GM19395 (cell line): ENCODE measurements around the gene CATSPERD.
"Not testable (repeated sequence)": the region's sequence is repeated elsewhere in the genome, so short reads cannot be mapped to it uniquely, and the experiment has no call there.

Experiments used
- ATAC-seq: cut with Tn5 transposase; IDR thresholded peaks from one replicate; pipeline ENCODE4 v1.9.1; 2021; ENCODE audit warnings: mild to moderate bottlenecking, moderate library complexity; ENCODE audit not compliant: unreplicated experiment

The CATSPERD gene

DNA sequence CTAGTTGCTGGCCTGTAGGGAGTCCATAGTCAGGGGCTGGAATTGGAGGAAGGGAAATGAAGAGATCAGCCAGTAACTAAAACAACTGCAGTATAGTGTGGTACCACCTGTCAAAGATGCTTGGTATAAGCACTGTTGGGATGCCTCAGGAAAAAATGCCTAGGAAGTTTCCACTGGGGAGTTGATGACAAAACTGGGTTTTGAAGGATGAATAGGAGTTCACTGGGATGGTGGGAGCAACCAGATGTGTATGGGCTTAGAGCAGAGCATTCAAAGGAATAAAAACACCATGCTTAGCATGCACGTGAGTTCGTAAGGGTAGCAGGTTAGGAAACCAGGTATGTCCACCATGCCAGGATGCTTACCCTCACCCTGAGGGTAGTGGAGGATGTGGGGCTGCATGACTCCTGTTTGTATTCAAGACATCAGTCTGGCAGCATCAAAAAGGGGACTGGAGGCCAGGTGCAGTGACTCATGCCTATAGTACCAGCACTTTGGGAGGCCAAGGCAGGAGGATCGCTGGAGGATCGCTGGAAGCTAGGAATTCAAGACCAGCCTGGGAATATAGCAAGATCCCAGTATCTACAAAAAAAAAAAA lies 7.1 kb downstream of the CATSPERD start:
- no peak for ATAC-seq

DNA sequence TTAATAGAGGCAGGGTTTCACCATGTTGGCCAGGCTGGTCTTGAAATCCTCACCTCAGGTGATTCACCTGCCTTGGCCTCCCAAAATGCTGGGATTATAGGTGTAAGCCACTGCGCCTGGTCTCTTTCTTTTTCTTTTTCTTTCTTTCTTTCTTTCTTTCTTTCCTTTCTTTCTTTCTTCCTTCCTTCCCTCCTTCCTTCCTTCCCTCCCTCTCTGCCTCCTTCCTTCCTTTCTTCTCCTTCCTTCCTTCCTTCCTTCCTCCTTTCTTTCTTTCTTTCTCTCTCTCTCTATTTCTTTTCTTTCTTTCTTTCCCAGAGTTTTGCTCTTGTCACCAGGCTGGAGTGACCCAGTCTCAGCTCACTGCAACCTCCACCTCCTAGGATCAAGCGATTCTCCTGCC lies 12.7 kb downstream of the CATSPERD start:
- not testable (repeated sequence) for ATAC-seq

DNA sequence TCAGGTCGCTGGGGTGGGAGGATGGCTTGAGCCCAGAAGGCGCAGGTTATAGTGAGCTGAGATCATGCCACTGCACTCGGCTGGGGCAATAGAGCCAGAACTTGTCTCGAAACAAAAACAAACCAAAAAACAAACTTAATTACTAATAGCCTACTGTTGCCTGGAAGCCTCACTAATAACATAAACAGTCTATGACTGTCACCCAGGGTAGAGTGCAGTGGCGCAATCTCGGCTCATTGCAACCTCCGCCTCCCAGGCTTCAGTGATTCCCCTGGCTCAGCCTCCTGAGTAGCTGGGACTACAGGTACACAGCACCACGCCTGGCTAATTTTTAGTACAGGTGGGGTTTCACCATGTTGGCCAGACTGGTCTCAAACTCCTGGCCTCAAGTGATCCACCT lies 18.0 kb downstream of the CATSPERD start:
- ATAC-seq, result no peak

DNA sequence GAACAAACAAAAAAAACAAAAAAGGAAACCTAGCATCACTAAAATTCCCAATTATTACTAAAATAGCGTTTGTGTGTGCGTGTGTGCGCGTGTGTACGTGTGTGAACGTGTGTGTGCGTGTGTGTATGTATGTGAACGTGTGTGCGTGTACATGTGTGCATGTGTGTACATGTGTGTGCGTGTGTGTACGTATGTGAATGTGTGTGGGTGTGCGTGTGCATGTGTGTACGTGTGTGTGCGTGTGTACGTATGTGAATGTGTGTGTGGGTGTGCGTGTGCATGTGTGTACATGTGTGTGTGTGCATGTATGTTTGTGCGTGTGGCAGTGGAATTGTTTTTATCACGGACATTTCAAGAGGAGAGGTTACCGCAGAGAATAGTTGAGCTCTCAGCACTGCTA lies 21.6 kb downstream of the CATSPERD start:
- no peak for ATAC-seq

DNA sequence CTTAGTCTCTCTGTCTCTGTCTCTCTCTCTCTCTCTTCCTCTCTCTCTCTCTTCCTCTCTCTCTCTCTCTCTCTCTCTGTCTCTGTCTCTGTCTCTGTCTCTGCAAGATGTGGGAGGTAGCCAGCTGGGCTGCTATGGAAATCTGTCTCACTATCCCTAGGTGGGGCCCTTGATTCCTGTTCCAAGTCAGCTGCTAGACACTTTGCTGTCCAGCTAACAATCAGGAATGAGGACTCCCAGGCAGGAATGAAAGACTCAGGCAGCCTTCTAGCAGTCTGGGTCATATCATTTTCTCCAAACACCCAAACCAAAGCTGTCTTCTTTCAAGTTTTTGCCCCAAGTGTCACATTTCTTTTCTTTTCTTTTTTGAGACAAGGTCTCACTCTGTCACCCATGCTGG lies 23.2 kb downstream of the CATSPERD start:
- ATAC-seq, result no peak

DNA sequence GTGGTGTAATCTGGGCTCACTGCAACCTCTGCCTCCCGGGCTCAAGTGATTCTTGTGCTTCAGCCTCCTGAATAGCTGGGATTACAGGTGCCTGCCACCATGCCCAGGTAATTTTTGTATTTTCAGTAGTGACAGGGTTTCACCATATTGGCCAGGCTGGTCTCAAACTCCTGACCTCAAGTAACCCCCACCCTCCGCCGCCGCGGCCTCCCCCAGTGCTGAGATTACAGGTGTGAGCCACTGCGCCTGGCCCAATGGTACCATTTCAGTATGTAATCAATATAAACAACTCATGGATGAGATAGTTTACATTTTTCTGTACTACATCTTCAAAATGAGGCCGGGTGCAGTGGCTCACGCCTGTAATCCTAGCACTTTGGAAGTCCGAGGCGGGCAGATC lies 24.6 kb downstream of the CATSPERD start:
- ATAC-seq, result not testable (repeated sequence)

DNA sequence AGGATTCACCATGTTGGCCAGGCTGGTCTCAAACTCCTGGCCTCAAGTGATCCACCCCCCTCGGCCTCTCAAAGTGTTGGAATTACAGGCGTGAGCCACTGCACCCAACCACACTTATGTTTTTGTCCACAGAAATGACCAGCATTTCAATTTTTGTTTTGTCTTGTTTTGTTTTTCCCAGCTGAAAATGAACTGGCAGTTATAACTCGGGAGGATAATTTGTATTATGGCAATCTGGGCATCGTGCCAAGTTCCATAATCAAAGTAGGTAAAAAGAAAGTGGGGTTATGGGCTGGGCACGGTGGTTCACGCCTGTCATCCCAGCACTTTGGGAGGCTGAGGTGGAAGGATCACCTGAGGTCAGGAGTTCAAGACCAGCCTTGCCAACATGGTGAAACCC lies 28.5 kb downstream of the CATSPERD start:
- ATAC-seq, result not testable (repeated sequence)

DNA sequence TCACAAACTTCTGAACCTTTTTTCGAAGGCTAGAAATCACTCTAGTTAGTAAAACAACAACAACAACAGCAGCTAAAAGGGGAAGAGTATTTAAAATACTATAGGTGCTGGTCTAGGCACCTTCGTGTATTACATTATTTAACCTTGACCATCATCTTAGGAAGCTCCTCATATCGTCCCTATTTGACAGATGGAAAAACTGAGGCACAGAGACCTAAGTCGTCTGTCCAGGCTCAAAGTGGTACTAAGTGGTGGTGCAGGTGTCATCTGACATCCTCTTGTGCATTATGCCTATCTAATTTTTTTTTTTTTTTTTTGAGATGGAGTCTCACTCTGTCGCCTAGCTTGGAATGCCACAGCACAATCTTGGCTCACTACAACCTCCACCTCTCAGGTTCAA lies 29.1 kb downstream of the CATSPERD start:
- ATAC-seq, result no peak

DNA sequence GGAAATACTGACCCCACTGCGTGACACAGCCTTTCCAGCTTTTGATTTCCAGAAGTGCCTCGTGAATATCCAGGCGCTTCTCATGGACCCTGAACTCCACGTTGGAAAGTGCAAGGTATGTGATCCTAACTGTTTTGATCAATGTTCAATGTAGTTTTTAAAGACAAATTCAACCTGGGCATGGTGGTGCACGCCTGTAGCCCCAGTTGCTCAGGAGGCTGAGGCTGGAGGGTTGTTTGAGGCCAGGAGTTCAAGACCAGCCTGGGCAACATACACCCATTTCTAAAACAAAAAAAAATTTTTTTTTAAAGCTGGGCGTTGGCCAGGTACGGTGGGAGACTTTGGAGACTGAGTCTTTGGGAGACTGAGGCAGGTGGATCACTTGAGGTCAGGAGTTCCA lies 31.3 kb downstream of the CATSPERD start:
- no peak for ATAC-seq

DNA sequence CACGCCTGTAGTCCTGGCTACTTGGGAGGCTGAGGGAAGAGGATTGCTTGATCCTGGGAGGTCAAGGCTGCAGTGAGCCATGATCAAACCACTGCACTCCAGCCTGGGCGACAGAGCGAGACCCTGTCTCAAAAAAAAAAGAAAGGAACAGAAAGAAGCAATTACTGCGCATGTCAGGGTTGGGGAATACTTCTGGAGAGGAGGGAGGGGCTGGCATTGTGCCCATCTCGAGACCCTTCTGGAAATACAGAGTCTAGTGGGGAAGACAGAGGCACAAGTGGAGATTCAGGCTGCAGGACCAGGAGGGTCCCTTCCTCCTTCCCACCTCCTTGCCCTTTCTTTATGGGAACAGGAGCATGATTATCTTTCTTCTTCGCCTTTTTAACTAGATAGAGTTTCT lies 33.3 kb downstream of the CATSPERD start:
- no peak for ATAC-seq

DNA sequence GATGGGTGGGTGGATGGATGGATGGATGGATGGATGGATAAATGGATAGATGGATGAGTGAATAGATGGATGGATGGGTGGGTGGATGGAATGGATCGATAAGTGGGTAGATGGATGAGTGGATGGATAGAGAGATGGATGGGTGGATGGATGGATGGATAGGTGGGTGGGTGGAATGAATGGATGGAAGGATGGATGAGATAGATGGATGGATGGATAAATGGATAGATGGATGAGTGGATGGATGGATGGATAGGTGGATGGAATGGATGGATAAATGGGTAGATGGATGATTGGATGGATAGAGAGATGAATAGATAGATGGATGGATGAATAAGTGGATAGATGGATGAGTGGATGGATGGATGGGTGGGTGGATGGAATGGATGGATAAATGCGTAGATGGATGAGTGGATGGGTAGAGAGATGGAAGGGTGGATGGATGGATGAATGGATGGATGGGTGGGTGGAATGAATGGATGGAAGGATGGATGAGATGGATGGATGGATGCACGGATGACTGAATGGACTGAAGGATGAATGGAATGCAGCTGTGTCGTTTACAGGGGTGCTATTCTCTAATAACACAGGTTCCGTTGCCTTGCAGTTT lies 42.3 kb downstream of the CATSPERD start:
- ATAC-seq, result no peak

DNA sequence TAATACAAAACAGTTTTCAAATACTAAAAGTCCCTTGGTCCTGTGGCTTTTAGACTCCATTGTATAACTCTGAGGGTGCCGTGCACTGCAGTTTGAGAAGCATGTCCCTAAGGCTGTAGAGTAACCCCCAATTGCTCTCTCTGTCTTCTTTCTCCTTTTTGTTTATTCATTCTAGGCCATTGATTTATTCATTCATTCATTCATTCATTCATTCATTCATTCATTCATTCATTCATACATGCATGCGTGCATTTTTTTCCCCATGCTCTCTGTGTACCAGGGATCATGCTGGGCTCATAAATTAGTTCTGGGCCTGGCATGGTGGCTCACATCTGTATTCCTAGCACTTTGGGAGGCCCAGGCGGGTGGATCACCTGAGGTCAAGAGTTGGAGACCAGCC lies 44.8 kb downstream of the CATSPERD start:
- no peak for ATAC-seq

DNA sequence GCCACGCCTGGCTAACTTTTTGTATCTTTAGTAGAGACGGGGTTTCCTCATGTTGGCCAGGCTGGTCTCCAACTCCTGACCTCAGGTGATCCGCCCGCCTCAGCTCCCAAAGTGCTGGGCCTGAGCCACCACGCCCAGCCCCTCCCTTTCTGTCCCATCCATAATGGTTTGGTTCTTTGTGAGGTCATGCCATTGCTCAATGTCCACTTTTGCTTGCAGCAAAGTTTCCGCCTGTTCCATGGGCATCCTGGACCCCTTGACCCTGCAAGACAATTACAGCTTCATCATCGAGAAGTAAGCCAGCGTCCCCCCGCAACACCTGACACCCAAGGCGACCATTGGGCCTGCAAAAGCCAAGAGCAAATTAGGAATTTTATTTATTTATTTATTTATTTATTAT lies 47.5 kb downstream of the CATSPERD start:
- ATAC-seq, result no peak

DNA sequence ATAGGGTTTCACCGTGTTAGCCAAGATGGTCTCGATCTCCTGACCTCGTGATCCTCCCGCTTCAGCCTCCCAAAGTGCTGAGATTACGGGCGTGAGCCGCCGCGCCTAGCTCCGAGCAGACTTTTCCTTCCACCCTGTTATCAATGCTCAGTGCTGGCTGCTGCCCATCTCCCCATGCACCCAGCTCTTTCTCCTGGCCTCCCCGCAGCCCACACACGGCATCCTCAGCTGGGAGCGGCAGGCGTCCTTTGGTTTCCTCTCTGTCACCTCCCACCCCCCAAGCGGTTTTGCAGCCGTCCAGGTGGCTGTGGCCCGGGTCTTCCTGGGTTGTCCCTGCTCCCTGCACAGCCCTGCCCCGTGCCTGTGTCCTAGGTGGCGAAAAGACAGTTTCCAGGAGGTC lies 52.0 kb downstream of the CATSPERD start:
- ATAC-seq, result no peak

DNA sequence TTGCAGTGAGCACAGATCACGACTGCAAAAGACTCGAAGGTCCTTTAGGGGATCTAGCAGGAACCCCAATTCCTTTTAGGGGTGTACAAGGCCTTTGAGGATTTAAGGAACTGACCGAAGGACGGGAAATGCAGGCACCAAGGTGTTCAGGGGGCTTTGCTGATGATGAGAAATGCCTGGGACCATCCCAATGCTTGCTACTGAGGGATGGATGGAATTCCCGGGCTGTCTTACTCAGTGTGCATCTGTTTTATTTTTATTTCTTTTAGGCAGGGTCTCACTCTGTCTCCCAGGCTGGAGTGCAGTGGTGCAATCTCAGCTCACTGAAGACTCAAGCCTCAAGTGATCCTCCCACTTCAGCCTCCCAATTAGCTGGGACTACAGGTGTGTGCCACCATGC lies 52.8 kb downstream of the CATSPERD start:
- no peak for ATAC-seq

DNA sequence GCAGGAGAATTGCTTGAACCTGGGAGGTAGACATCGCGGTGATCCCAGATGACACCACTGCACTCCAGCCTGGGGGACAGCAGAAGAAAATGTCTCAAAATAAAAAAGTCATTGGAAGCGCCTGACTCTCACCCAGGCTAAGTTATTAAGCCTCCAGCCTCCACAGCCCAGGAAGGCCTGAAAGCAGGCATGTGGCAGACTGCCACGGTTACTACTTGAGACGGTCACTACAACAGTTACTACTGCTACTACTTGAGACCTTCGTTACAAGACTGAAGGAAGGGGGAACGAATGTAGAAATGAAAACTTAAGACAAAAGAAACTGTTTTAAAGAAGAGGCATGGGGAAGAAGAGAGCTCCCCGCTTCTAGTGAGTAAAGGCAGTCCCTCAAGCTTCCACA lies 54.5 kb downstream of the CATSPERD start:
- ATAC-seq, result no peak

DNA sequence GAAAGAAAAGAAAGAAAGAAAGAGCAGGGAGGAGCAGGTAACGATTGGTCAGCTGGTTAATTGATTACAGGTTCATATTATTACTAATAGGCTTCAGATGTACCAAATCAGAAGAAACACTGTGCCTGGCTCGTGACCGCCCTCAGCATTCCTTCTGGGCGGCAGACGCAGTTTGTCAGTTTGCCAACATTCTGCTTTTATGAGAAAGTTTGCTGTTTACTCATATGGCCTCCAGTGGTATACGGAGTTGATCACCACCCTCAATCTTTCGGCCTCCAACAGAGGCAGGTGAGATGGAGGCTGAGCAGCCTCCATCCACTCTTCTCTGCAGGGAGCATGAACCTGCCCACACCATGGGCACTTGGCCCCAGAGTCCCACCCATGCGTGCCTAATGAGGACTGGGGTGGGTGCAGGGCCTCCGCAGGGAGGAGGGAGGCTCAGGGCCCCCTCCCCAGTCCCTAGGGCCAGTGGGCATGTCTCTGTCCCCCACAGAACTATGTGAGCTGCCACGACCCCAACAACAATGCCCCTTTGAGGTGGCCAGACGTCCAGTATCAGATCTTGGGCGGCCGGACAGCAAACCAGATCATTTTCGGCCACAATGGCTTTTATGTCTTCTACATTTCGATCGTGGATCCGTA lies 55.4 kb downstream of the CATSPERD start:
- no peak for ATAC-seq

DNA sequence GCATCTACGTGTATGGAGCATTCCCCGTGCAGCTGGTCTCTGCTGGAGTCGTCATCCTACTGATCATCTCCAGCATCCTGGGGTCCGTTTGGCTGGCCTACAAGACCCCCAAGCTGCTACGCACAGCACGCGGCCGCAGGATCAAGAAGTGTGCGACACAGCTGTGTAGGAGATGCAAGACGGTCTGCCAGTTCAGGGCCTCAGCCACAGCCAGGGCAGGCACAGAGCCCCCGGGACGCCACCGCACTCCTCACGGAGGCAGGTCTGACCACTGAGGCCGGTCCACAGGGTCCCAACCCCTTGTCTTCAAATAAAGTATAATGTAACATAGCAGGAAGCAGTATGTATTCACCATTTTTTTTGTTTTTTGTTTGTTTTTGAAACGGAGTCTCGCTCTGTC lies 58.0 kb downstream of the CATSPERD start:
- ATAC-seq, result no peak

DNA sequence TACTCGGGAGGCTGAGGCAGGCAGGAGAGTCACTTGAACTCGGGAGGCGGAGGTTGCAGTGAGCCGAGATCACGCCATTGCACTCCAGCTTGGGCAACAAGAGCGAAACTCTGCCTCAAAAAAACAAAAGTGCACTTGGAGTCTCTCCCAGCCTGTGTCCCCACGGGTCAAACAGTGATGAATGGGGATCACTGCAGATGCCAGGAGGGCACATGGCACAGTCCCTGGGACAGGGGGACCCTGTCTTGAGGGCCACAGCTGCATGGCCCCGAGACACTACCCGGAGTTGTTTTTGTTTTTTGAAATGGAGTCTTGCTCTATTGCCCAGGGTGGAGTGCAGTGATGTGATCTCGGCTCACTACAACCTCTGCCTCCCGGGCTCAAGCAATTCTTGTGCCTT lies 60.5 kb downstream of the CATSPERD start:
- not testable (repeated sequence) for ATAC-seq

DNA sequence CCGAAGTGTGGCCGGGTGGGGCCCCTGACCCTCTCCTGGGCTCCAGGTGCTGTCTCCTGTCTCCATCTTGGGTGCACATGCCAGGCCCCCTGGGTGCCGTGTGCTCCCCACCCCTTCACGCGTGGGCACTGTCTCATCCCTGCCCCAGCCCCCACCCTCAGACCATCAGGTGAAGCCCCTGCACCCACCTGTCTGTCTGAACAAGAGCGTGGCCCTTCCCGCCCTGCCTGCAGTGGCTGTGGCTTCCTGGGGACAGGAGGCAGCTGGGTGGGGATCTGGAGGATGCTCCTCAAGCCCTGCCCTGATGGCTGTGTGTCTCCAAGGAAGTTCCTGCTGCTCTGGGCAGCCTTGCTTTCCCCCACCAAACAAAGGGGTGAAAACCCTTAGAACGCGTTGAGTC lies 61.9 kb downstream of the CATSPERD start:
- no peak for ATAC-seq

DNA sequence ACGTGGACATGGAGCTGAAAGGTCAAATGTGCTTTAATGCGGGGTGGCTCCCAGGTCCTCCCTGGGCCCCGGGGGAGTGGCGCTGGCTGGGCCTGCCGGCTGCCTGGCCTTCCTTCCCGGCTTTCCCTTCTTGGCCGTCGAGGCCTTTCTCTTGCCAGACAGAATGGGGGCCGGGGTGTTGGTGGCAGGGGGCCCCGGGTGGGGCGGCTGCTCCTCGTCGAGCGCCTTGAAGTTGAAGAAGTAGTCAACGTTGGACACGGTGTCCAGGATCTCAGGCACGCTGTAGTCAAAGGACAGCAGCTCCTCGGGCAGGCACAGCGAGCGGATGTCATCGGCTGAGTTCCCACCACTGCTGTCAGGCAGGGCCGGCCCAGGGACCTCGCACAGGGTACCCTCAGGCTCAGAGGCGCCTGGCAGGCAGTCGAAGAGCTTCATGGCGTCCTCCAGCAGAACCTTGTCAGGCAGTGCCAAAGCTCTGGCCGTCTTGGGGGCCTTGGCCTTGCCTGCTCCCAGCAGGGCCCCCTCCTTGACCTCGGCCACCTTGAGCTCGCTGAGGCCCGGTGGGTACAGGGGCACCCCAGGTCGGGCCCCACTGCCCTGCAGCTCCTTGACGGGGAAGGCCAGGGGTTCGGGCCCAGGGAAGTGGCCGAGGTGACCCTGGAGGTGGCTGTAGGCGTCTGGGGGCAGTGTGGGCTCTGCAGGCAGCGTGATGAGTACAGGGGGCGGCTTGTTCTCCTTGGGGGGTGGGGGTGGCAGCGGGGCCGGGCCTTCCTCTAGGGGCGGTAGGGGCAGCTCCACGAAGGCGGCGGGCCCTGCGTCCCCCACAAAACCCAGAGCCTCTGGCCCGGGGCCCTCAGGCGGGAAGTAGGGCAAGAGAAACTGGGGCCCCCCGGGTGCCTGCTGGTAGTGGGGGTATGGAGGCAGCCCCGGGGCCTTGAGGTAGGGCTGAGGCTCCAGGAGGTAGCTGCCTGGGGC lies 62.8 kb downstream of the CATSPERD start:
- no peak for ATAC-seq
